CD4-positive, alpha-beta memory T cell (primary cell): ENCODE results near the gene MTCL1. TPM values are rescaled to one million over a fixed set of nuclear protein-coding genes. Genes with fewer than 3 reads are reported as not detected.

Experiments
- CTCF ChIA-PET: fragments of 350-600 bp; sonication (Branson Sonifier 250); formaldehyde crosslinking; loops from one replicate; lab custom pipeline; 2021; ENCODE audit warnings: inconsistent platforms; ENCODE audit not compliant: partially characterized antibody; lab: Charles Lee
- POLR2A ChIA-PET: fragments of 350-600 bp; sonication (Branson Sonifier 250); formaldehyde crosslinking; loops from one replicate; lab custom pipeline; 2021; ENCODE audit not compliant: partially characterized antibody; lab: Charles Lee
- DNase-seq, 5 donors: peaks; one replicate each; pipeline versions ENCODE4 v3.0.0 to v3.0.0-alpha.2; 2020 to 2022; ENCODE audit warnings: mixed read lengths in 1 of 5
- H3K27ac ChIP-seq: one replicate; pipeline ENCODE4 v1.7.0; 2013; ENCODE audit warnings: low read depth, low read length
- H3K27me3 ChIP-seq: 2 replicates; pipeline ENCODE4 v1.7.0; 2013; ENCODE audit warnings: mild to moderate bottlenecking, low read length, moderate library complexity; ENCODE audit not compliant: insufficient read depth
- H3K36me3 ChIP-seq: 2 replicates; pipeline ENCODE4 v1.7.0; 2013; ENCODE audit warnings: mild to moderate bottlenecking, low read length, moderate library complexity; ENCODE audit not compliant: insufficient read depth
- H3K4me1 ChIP-seq: 2 replicates; pipeline ENCODE4 v1.7.0; 2013; ENCODE audit warnings: mild to moderate bottlenecking, low read length, moderate library complexity; ENCODE audit not compliant: insufficient read depth
- H3K4me3 ChIP-seq, 2 donors: one replicate each; pipeline ENCODE4 v1.7.0; 2013; ENCODE audit warnings: low read length in 2 of 2, mild to moderate bottlenecking in 1 of 2
- H3K9me3 ChIP-seq, 2 donors: one replicate each; pipeline ENCODE4 v1.7.0; 2013; ENCODE audit warnings: low read length in 2 of 2, control low read depth in 1 of 2; ENCODE audit not compliant: control insufficient read depth in 1 of 2
- H3K27ac Mint-ChIP-seq, 7 donors: one replicate each; pipeline ENCODE4 v1.8.0; 2020 to 2021; ENCODE audit warnings: mixed read lengths in 7 of 7, mild to moderate bottlenecking in 6 of 7, inconsistent platforms in 3 of 7, moderate library complexity in 3 of 7
- H3K27me3 Mint-ChIP-seq, 2 donors: one replicate each; pipeline ENCODE4 v1.8.0; 2020 to 2021; ENCODE audit warnings: mixed read lengths in 2 of 2
- H3K36me3 Mint-ChIP-seq, 2 donors: one replicate each; pipeline ENCODE4 v1.8.0; 2020 to 2021; ENCODE audit warnings: mixed read lengths in 2 of 2, inconsistent platforms in 1 of 2, mild to moderate bottlenecking in 1 of 2
- H3K4me1 Mint-ChIP-seq, 4 donors: one replicate each; pipeline ENCODE4 v1.8.0; 2020 to 2021; ENCODE audit warnings: mixed read lengths in 4 of 4, mild to moderate bottlenecking in 1 of 4
- H3K4me3 Mint-ChIP-seq, 8 donors: one replicate each; pipeline ENCODE4 v1.8.0; 2020 to 2021; ENCODE audit warnings: mixed read lengths in 8 of 8, mild to moderate bottlenecking in 7 of 8, moderate library complexity in 6 of 8, inconsistent platforms in 3 of 8
- H3K9me3 Mint-ChIP-seq, 8 donors: one replicate each; pipeline ENCODE4 v1.8.0; 2020 to 2021; ENCODE audit warnings: mixed read lengths in 8 of 8, mild to moderate bottlenecking in 5 of 8, inconsistent platforms in 3 of 8, moderate library complexity in 1 of 8
- intact Hi-C: fragments of 100-400 bp; cut with micrococcal nuclease; formaldehyde crosslinking; loops from one replicate; pipeline ENCODE4 v1.15.1; 2023
- polyA plus RNA-seq, 2 donors: library from polyadenylated mRNA; unstranded; fragments of 300-500 nt; fragmentation: Illumina TruSeq; gene quantifications; one replicate each; pipeline ENCODE4 v1.2.3, GENCODE V29; 2021
- total RNA-seq, 2 experiments: library from RNA; stranded (reverse); gene quantifications; one replicate each; pipeline ENCODE4 v1.2.3, GENCODE V29; 2021

Gene MTCL1
- total and polyA plus RNA-seq, 4 experiments from 2014 or later, result 0.29 to 0.36 TPM; not detected in 2

DNA sequence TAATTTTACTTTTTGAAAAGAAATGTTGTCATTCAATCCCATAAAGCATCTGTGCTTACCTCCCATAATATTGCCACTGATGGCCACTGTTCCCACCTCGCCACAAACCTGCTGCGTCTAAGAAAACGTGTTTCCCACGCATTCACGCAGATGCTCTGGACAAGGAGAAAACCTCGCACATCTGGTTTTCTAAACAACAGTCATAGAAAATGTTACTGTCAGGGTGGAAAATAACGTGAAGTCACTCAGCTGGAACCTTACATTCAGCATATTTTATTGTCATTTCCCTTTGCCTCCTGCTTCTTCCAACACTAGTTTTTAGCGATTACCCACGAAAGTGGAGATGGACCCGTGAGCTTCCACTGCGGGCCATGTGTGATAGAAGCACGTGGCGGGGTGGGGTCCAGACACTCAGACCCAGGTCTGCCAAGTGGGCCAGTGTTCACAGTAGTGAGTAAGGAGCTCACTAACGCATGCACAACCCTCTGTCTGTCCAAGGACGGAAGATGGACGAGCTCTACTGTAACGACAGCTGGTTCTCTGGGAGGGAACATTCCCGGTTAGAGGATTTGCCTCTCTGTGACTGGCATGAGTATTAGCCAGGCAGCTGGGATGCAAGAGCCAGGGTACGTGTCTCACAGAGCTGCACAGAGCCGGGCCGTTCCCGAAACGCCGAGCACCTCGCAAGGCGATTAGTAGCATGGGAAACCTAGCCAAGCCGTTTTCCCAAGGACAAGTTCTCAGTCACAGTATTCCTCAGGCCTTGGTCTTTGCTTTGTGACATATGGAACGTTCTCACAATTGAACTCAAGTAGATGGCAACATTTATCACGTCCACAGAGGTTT lies 94.5 kb downstream of the MTCL1 start:
- Histone ChIP-seq H3K27me3 (no peaks in the 10 kb centered on the region), H3K4me1 (no peaks in the 10 kb centered on the region), H3K9me3 (no peaks in the 10 kb centered on the region), H3K36me3 (no peaks in the 10 kb centered on the region), H3K27ac (no peak overlapping the region), H3K4me3 (no peak overlapping the region)
- H3K27ac Mint-ChIP-seq, result no peak overlapping the region
- ChIA-PET POLR2A (no interaction called here), CTCF (interaction anchor here (0.7 kb wide), 1 partner anchor 19 kb away, joined by 3 read pairs; no protein-coding TSS in a partner anchor)
- no peaks in the 10 kb centered on the region for H3K9me3 Mint-ChIP-seq
- intact Hi-C loops, result no loop called here
- H3K27me3 Mint-ChIP-seq, result peaks cover 0 to 7% of the 10 kb centered on the region in 2 donors
- H3K4me1 Mint-ChIP-seq, result peaks cover 0 to 2% (median 0%) of the 10 kb centered on the region in 4 donors
- H3K36me3 Mint-ChIP-seq, result no peaks in the 10 kb centered on the region
- H3K4me3 Mint-ChIP-seq, result no peak overlapping the region
- DNase-seq, result no peak

DNA sequence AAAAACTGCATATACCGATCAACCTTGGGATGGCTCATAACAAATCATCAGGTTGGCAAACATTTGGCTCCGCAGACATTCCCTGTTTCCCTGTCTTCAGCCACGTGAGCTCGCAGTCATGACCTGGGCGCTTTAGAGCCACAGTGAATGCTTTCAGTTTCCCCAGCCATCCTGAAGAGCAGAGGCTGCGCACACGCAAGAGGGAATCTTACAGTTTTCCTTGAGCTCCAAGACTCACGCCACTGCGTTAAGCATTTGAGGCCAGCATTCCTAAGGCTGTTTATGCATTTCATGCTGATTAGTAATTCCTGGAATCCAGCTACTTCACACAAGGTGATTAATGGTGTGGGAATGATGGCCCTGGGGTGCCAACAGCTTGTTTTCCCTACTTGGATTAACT lies 95.1 kb downstream of the MTCL1 start:
- Histone ChIP-seq H3K27me3 (no peaks in the 10 kb centered on the region), H3K36me3 (no peaks in the 10 kb centered on the region), H3K27ac (no peak overlapping the region), H3K4me3 (no peak overlapping the region), H3K9me3 (no peaks in the 10 kb centered on the region), H3K4me1 (no peaks in the 10 kb centered on the region)
- H3K27me3 Mint-ChIP-seq, result peaks cover 0 to 9% of the 10 kb centered on the region in 2 donors
- CTCF ChIA-PET, result interaction anchor here (0.7 kb wide), 1 partner anchor 18 kb away, joined by 3 read pairs; no protein-coding TSS in a partner anchor
- no peak overlapping the region for H3K27ac Mint-ChIP-seq
- H3K36me3 Mint-ChIP-seq, result no peaks in the 10 kb centered on the region
- POLR2A ChIA-PET, result no interaction called here
- intact Hi-C loops, result no loop called here
- H3K4me1 Mint-ChIP-seq, result peaks cover 0 to 2% (median 0%) of the 10 kb centered on the region in 4 donors
- no peak for DNase-seq
- no peaks in the 10 kb centered on the region for H3K9me3 Mint-ChIP-seq
- no peak overlapping the region for H3K4me3 Mint-ChIP-seq

DNA sequence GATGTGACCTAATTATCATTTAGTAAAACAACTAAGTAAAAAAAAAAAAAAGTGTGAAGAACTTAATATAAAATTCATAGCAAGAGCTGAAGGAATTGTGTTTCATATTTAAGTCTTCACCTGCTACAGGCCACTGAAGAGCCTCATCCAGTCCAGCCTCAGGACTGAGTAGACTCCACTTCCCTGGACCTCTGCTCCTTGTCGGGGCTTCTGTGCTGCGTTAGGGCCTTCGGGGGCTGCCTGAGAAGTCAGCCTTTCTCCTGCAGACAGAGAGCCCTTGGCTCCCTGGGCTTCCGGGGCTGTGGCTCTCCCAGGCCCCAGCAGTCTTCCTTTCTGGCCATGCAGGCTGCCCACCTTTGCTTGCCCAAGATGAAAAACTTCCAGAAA lies 95.5 kb downstream of the MTCL1 start:
- no peaks in the 10 kb centered on the region for H3K9me3 Mint-ChIP-seq
- CTCF ChIA-PET, result interaction anchor here (0.7 kb wide), 1 partner anchor 18 kb away, joined by 3 read pairs; no protein-coding TSS in a partner anchor

DNA sequence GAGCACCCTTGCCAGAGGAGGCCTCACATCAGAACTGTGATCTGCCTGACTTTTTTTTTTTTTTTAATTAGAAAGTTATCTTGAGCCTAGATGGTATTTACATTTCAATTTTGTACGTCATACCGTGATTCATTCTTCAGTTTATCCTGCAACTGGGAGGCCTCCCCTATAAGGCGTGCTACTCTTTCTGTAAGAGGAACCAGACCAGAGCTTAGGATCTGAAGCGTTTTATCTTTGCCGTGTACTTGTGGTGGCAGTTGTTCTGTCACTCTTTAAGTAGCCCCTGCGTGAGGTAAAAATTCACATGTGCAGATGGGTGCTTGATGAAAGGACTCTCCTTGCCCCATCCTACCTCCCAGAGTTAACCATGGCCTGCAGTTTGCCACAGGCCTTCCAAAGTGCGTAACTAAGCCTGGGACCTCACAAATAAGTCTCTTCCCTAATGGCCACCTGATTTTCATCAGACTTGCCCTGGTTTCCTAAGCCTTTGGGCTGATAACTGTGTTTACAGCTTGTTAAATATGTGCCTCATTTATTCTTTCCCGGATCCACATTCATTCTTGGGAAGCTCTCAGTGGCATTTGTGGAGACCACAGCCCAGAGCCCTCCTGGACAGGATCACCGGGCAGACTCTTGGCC lies 96.0 kb downstream of the MTCL1 start:
- no peaks in the 10 kb centered on the region for H3K4me1 ChIP-seq
- H3K36me3 Mint-ChIP-seq, result no peaks in the 10 kb centered on the region
- peaks cover 0 to 9% of the 10 kb centered on the region in 2 donors for H3K27me3 Mint-ChIP-seq
- no peaks in the 10 kb centered on the region for H3K36me3 ChIP-seq
- no peak overlapping the region for H3K27ac ChIP-seq
- CTCF ChIA-PET, result no interaction called here
- POLR2A ChIA-PET, result no interaction called here
- H3K27ac Mint-ChIP-seq, result no peak overlapping the region
- no peaks in the 10 kb centered on the region for H3K9me3 Mint-ChIP-seq
- no peaks in the 10 kb centered on the region for H3K27me3 ChIP-seq
- H3K9me3 ChIP-seq, result no peaks in the 10 kb centered on the region
- H3K4me3 ChIP-seq, result no peak overlapping the region
- no peak for DNase-seq
- H3K4me3 Mint-ChIP-seq, result no peak overlapping the region
- no peaks in the 10 kb centered on the region for H3K4me1 Mint-ChIP-seq
- intact Hi-C loops, result no loop called here

More for the DNA sequence above, 95.5 kb downstream of the MTCL1 start:
- no peak overlapping the region for H3K4me3 Mint-ChIP-seq
- no peak for DNase-seq
- Histone ChIP-seq H3K27ac (no peak overlapping the region), H3K36me3 (no peaks in the 10 kb centered on the region), H3K4me1 (no peaks in the 10 kb centered on the region), H3K27me3 (no peaks in the 10 kb centered on the region), H3K4me3 (no peak overlapping the region), H3K9me3 (no peaks in the 10 kb centered on the region)
- H3K27ac Mint-ChIP-seq, result no peak overlapping the region
- peaks cover 0 to 9% of the 10 kb centered on the region in 2 donors for H3K27me3 Mint-ChIP-seq
- peaks cover 0 to 2% (median 0%) of the 10 kb centered on the region in 4 donors for H3K4me1 Mint-ChIP-seq
- no peaks in the 10 kb centered on the region for H3K36me3 Mint-ChIP-seq
- POLR2A ChIA-PET, result no interaction called here
- intact Hi-C loops, result no loop called here

DNA sequence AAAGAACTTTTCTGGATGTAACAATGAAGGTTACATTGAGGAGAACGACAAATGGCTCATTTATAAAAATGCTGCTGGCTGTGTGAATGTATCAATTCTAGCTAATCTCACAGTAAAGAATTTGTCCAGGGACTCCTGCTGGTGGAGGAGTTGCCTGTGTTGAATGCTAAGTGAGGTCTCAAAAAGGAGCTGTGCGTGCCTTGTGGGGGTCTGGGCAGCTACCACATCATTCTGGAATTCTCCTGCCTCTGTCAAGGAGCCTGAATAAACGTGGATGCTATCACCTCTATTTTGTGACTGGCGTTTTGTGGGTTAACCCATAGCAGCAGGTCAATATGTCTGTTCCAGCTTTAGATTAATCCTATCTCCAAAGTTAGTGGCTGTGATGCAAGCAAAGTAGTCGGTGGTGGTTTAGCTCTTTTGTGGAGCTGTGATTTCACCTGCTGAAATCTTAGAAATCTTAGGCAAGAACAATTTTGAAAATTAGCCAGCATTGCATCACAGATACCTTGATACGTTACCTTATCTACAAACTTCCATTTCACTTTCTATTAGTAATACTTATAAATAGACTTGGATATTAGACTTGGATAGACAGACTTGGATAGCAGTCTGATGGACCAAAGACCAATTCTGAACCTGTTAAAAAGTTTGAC lies 96.8 kb downstream of the MTCL1 start:
- Mint-ChIP-seq H3K27me3 (peaks cover 0 to 9% of the 10 kb centered on the region in 2 donors), H3K36me3 (no peaks in the 10 kb centered on the region), H3K9me3 (no peaks in the 10 kb centered on the region), H3K4me3 (no peak overlapping the region), H3K4me1 (peaks cover 0 to 3% (median 2%) of the 10 kb centered on the region in 4 donors), H3K27ac (no peak overlapping the region)
- Histone ChIP-seq H3K4me1 (peaks cover 5% of the 10 kb centered on the region), H3K27ac (no peak overlapping the region), H3K36me3 (no peaks in the 10 kb centered on the region), H3K9me3 (no peaks in the 10 kb centered on the region), H3K4me3 (no peak overlapping the region), H3K27me3 (no peaks in the 10 kb centered on the region)
- ChIA-PET CTCF (no interaction called here), POLR2A (no interaction called here)
- intact Hi-C loops, result no loop called here
- no peak for DNase-seq

DNA sequence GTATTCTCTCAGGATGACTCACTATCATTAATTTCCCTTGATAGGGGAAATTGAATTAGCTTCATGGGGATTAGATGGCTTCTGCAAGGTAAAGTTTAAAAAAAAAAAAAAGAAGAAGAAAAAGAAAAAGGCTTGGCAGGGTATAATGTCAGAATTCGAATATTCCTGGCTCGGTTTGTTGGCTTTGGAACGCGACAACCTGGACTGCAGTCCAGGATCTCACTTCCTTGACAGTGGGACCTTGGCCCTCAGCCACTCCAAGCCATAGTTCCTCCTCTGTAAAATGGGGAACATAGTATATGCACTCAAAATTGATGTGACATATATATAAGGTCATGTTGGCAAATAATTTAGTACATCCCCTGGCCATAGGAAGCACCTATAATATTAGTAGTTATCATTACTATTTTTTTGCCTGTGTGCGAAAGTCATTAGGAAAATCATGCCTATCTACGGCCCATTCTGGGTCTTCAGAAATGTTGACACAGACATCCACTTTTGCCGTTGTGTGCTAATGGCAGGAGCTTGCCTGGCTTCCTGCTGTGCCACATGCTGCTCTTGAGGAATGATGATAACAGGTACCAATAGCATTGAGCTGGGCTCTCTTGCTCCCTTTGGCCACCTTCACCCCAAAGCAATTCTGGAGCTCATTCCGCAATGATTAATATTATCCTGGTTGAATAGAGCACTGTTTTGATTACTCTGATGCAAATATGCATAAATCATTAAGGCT lies 97.9 kb downstream of the MTCL1 start:
- POLR2A ChIA-PET, result no interaction called here
- Mint-ChIP-seq H3K4me3 (no peak overlapping the region), H3K27me3 (peaks cover 2 to 9% of the 10 kb centered on the region in 2 donors), H3K27ac (no peak overlapping the region), H3K36me3 (no peaks in the 10 kb centered on the region), H3K9me3 (no peaks in the 10 kb centered on the region), H3K4me1 (peaks cover 5 to 13% (median 9%) of the 10 kb centered on the region in 4 donors)
- peaks cover 12% of the 10 kb centered on the region for H3K4me1 ChIP-seq
- no peak overlapping the region for H3K27ac ChIP-seq
- CTCF ChIA-PET, result no interaction called here
- no peak for DNase-seq
- intact Hi-C loops, result no loop called here
- no peaks in the 10 kb centered on the region for H3K9me3 ChIP-seq
- no peaks in the 10 kb centered on the region for H3K36me3 ChIP-seq
- no peaks in the 10 kb centered on the region for H3K27me3 ChIP-seq
- H3K4me3 ChIP-seq, result no peak overlapping the region
